GM18873 (cell line): ENCODE measurements around the gene UBASH3A.

Experiments
- ATAC-seq: cut with Tn5 transposase; IDR thresholded peaks from one replicate; pipeline ENCODE4 v1.9.1; 2021; ENCODE audit warnings: mild to moderate bottlenecking, moderate library complexity, moderate number of reproducible peaks; ENCODE audit not compliant: unreplicated experiment, low FRiP score

The UBASH3A gene

DNA sequence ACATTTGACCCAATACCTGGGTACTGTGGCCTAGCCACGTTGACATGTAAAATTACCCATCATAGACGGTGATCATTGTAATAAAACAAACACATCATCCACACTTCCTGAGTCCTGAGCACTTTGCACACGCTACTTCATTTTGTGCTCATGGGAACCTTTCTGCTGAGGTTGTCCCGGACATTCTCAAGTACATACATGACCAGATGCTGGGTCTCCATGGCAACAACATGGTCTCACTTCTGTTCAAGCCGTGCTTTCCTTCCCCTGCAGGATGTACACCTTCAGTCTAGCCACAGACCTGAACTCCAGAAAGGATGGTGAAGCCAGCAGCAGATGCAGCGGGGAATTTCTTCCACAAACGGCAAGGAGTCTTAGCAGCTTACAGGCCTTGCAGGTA is 22.7 kb downstream of the UBASH3A start:
- ATAC-seq = no peak

DNA sequence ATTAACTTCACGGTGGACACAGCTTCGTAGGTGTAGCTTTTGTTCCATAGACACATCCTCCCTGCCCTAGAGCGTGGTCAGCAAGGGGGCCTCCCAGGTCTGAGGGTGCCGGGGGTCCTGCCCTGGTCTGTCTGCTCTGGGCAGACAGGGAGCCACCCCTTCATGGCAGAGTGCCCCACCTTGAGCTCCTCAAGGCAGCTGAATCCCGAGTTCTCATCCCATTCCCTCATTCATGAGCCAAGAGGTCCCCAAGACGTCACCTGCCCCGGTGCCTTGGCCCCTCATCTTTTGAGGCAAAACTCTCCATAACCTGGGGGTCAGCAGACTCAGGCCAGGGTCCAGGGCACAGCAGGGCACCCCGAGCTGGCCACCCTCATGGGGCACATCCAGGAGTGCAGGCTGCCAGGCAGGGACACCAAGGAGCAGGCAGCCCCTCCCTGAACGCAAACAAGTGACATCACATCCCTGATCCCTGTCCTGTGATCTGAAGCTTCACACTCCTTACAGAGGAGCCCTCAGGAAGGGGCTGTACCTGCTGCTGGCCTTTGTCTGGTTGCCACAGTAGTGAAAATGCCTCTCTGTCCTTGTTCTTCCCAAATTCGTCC is 23.3 kb downstream of the UBASH3A start:
- ATAC-seq = no peak

DNA sequence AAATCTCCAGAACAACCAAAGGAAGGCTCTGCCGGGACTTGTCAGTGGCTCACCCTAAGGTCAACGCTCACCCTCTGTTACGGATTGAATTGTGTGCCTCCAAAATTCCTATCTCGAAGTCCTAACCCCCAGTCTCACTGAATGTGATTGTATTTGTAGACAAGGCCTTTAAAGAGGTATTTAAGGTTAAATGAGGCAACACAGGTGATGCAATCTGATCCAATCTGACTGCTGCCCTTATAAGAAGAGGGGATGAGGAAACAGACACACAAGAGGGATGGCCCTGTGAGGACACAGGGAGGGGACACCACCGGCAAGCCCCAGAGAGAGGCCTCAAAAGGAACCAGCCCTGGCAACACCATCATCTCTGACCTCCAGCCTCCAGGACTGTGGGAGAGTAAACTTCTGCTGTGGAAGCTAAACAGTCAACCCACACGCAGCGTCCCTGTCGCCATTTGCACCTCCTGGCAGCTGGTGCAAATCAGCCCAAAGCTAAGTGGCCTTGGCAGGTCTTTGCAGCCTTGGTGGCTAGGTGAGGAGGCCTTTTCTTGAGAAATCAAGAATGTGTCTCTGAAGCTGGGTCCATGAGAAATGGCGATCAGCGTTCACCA is 24.2 kb downstream of the UBASH3A start:
- no peak for ATAC-seq

DNA sequence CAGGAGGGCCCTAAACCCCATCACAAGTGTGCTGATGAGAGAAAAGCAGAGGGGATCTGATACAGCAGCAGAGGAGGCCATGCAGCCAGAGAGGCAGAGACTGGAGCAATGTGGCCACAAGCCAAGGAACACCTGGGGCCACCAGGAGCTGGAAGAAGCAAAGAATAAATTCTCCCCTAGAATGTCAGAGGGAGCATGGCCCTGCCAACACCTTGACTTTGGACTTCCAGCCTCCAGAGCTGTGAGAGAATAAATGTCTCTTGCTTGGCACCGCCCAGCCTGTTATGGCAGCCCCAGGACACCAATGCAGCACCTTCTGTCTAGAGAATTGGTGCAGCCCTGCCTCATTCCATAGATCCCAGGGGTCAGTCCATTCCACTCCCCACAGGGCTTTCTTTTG is 25.3 kb downstream of the UBASH3A start:
- no peak for ATAC-seq

DNA sequence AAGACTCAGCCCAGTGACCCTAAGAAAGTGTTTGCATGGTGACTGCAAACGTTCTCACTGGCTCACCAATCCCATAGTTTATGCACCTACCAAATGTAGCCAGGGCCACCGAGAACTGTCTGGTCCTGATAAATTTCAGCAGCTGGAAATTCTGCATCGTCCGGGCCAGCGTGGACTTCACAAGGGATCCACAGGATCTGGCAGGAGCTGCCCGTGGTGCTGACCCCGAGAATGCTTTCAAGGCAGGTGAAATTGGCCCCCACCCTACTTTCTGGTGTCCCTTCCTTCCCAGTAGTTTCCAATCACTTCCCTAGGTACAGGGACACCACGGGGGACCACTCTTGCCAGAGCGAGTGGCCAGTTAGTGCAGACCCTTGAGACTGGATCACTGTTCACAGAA is 26.2 kb downstream of the UBASH3A start:
- ATAC-seq = no peak

DNA sequence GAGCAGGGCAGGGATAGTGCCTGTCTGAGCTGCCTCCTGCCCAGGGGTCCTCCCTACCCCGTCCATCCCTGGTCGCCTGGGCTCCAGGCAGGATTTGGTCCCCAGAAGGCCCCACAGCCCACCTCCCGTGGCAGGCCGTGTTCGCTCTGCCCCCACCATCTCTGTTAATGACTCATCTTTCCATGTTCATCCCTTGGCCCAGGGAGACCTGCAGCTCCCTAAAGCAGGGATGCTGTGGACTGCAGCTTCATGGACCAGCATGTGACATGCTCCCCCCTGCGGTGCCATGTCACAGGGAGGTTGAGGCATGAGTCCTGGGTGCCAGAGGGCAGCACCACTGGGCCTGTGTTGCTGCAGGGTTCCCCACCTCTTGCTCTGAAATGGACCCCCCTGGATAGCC is 26.8 kb downstream of the UBASH3A start:
- ATAC-seq = no peak

DNA sequence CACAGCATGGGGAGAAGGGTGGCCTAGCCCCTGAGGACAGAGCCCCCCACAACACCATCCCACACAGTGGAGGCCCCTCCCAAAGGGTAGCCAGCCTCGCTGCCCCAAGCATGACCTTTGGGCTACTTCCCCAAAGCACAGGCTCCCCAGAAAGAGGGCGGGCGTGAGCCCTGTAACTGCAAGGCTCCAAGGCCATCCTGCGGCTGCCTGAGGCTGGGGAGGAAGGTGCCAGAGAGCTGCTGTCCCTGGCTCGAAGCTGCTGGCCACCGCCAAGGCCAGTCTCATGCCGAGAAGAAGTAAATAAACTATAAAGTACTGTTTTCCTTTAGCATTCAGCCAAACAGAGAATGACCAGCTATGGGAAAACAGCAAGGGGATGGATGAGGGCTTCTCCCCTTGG is 27.5 kb downstream of the UBASH3A start:
- ATAC-seq = no peak

DNA sequence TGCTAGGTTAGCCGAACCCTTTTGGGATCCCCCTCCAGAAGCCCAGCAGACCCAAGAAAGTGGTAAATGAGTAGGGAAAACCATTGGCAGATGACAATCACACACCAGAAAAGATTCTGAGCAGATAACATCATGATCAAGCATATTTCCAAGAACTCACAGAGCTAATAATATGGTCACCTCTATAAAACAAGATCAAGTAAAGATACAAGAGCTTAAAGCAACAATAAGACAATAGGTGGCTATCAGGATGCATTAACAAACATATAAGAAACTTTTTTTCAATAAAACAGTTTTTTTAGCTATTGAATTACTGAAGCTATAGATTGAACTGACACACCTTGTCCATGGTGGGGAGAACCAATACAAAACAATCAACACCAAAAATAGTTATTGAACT is 29.0 kb downstream of the UBASH3A start:
- ATAC-seq = no peak

DNA sequence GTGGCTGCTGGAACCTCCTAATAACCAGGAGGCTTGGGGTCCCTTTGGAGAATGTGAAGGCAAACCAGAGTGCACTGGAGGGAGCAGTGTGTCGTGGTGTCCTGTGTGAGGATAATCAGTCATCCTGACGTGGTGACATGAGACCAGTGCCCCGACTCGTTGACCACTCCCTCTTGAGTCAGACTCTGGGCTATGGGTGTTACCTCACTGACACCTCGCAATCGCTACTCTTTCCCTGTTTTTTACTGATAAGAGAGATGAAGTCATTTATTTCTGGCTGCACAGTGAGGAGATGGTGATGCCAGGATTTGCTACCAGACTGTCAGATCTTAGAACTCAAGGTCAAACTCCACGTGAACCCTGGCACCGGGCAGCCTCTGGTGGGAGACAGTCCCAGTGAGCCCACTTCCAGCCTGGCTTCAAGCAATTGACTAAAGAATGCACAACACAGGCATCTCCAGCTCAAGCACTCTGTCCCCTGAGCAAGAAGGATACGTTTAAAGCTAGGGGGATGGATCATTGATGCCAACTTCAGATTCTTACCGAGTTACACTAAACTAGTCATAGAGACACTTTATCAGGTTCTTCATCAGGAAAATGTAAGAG is 30.3 kb downstream of the UBASH3A start:
- ATAC-seq = no peak

DNA sequence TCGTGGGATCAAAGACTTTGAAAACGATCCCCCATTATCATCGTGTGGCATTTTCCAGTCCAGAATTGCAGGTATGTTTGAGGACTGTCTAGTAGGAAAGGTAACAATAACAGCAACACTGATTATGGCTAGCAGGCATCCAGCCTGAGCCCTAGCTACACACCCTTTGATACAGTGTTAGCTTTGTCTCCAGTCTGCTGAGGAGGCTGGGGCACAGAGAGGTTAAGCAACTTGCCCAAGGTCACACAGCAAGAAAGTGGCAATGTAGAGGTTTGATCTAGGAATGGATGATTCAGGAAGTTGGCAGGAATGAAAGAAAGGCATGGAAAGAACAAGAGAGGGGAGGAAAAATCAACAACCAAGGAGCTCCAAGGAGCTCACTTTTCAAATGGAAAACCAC is 31.2 kb downstream of the UBASH3A start:
- ATAC-seq = no peak

DNA sequence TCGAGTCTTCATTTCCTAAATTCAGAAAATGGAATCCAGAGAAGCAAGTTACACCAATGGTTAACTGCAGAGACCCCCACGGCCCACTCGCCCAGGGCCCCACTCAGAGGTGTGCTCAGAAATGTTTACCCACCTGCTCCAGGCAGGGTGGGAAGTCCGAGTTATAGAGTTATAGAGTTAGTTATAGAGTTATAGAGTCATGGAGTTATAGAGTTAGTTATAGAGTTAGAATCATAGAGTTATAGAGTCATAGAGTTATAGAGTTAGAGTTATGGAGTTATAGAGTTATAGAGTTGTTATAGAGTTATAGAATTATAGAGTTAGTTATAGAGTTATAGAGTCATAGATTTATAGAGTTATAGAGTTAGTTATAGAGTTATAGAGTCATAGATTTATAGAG is 31.7 kb downstream of the UBASH3A start:
- no peak for ATAC-seq

DNA sequence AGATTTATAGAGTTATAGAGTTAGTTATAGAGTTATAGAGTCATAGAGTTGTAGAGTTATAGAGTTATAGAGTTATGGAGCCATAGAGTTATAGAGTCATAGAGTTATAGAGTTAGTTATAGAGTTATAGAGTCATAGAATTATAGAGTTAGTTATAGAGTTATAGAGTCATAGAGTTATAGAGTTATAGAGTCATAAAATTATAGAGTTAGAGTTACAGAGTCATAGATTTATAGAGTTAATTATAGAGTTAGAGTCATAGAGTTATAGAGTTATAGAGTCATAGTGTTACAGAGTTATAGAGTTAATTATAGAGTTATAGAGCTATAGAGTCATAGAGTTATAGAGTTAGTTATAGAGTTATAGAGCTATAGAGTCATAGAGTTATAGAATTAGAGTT is 32.1 kb downstream of the UBASH3A start:
- ATAC-seq = no peak

DNA sequence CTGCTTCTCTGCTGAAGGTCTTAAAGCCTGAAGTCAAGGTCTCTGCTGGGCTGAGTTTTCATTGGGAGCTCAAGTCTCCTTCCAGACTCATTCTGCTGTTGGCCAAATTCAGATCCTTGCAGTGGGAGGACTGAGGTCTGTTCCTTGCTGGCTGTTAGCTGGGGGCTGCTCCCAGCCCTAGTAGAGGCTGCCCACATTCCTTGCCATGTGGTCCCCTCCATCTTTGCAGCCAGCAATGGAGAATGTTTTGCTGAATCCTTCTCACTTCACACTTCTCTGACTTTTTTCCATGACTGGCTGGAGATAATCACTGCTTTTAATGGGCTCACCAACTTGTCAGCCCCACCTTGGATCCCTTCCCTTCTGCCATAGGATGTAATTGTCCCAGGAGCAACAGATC is 33.2 kb downstream of the UBASH3A start:
- ATAC-seq = no peak

DNA sequence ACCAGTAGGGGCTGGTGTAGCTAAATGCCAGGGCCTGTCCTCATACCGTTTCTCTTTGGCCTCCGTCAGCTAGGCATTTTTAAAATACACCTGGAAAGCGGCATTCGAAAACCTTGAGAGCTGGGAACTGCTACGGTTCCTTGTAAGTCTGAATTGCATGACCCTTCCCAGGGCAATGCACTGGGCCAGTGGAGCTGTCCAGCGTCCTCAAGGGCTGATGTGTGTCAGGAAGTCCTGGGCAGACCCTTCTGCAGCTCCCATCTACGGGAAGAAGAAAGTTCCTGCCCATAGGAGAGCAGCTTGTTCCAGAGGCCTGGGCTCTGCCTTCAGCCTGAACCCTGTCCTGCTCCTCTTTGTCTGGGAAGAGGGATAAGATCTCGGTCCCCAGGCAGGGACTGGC is 34.1 kb downstream of the UBASH3A start:
- ATAC-seq = no peak

DNA sequence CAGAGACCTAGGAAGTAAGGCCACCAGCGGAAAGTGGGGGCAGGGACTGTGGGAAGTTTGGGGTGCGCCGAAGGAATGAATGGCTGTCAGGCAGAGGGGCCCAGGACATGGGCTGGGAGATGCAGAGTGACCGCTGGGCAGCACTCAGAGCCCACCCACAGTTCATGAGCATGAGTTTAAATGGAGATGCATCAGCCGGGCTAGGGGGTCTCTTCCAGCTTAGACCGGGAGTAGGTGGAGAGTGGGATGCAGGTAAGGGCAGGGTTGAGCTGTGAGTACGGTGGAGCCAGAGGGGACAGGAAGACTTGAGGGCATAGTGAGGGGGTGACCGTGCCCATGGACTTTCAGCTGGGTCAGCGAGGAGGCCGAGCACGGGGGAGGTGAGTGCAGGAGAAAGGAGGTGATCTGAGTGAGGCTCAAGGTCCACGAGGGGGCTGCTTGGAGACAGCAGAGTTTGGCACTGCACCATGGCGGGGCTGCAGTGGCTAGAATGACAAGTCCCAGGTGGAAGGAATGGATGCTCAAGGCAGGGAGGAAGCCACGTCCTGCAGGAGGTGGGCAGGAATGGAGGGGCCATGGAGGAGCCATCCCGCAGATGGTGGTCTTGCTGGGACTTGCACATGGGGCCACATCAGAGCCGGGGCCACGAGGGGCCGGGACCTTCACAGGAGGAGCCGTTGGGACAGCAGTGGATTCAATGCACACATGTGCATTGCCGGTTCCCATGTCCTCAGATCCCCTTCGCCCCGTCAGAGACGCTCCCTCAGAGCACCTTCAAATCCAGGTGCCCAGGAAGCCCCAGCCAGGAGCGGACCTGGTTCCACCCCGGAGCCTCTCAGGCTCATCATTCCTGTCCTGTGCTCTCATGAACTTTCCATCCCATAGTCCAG is 34.9 kb downstream of the UBASH3A start:
- ATAC-seq = no peak

DNA sequence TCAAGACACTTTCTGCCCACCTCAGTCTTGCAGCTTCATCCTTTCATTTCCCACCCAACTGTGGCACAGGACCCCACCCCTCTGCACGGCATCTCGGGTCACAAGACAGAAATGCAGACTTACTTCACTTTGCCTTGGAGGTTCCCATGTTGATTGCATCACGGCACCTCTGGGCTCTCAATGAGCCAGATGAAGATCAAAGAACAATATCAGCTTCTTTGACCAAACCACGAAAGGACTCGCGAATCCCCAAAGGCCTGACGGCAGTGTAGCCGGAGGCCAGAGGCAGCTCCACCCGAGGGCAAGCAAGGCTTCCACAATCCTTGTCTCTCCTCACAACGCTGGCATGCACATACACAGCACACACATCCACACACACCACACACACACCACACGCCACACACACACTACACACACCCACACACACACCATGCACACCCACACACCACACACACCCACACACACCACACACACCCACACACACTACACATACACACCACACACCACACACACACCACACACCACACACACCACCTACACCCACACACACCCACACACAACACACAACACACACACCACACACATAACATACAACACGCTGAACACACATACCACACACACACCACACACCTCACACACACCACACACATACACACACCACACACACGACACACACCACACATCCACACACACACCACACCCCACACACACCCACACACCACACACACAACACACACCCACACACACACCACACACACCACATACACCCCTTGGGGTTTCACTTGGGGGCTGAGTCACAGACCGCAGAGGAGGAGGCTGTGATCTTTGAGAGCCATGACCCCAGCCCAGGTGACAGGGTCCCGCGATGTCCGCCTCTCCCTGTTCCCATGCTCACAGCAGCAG is 35.8 kb downstream of the UBASH3A start:
- ATAC-seq = no peak

DNA sequence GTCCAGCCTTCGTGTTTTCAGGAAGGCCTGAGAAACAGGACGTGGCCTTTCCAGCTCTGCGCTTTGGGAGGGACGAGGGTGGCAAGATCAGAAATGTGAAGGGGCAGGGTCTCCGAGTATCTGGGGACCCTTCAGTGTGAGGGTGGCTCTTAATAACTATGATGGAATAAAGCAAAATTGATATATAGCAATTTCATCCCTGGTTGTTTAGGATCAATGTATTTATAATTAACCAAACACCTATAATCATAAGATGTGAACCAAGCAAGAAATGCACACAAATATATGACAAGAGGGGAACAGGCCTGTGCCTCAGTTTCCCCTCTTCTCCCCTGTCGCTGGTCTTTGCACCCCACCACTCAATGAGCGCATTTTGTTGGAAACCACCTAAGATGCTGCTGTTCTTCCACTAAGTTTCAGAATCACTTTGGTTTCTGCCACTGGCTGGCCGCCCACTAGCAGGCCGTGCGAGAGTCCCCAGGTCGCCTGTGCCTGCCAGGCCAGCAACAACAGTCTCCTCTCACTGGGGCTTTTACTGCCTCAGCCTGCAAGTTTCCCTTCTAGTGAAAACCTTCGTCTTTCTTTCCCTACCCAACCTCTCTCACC is 36.6 kb downstream of the UBASH3A start:
- no peak for ATAC-seq

DNA sequence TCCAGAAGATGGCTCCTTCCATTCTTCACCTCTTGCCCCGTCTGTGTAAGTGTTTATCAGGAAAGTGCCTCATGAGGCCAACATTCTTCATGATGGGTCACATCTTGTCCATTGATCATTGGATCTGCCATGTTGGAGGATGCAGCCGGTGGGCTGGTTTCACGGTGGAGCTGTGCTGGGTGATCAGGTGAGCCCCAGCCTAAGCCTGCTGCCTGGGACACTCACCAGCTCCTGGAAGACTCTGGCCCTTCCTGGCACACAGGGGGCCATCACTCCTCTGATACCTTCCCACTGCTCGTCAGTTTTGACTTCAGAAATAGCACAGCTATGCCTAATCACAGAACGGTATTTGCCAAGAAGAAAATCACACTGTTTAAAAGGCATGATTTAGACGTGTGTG is 38.3 kb downstream of the UBASH3A start:
- no peak for ATAC-seq

DNA sequence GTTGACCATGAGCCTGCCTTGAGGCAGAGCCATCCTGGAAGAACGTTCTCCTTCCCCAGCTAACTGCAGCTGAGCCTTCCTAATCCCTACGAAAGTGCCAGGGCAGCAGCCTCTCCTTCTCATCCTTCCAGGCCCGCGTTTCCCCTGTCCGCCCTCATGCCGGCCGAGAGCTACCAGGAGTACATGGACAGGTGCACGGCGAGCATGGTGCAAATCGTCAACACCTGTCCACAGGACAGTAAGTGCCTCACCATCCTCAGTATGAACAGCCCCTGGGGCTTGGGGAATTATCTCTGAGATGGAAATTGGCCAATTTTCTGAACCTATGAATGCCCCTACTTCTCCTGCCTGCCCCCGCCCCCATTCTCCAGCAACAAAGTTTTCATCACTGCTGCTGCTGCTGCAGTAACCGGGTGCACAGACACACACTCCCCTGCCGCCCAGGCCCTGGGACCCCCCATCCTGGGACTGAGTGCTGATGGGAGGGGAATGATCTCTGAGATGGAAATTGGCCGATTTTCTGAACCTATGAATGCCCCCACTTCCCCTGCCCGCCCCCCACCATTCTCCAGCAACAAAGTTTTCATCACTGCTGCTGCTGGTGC is 39.6 kb downstream of the UBASH3A start:
- no peak for ATAC-seq
